GM19023 (cell line): ENCODE results near the gene KCNN1.
A peak's percentile ranks its signal among the peaks of the same experiment; 100 is the strongest.

Experiments used
- ATAC-seq: cut with Tn5 transposase; IDR thresholded peaks from one replicate; pipeline ENCODE4 v1.9.1; 2021; ENCODE audit warnings: mild to moderate bottlenecking, moderate library complexity; ENCODE audit not compliant: unreplicated experiment

Gene KCNN1

GRCh38 chr19:17946965-17947784 is 19.7 kb upstream of the KCNN1 start:
- peak; percentile 19 for ATAC-seq

- ATAC-seq: peak; percentile 61
Measured at GRCh38 chr19:17947815-17948513, 18.9 kb upstream of the KCNN1 start.

DNA sequence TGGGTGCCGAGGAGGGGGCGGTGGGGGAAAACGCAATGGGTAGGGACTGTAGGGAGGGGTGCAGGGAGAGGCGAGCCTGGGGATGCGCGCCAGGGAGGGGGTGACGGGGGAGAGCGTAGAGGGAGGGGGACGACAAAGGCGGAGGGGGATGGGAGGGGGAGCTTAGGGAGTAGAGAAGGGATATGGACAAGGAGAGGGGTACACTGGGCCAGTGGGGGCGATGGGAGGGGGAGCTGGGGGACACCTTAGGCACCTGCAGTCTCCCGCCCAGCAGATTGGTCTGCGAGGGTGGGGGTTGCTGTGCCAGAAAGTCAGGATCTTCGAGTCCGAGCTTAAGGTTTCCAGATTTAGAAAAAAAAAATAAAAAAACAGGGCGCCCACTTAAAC is 18.4 kb upstream of the KCNN1 start:
- no peak for ATAC-seq

- ATAC-seq: no peak
Measured at GRCh38 chr19:17948931-17949930, 17.7 kb upstream of the KCNN1 start.

GRCh38 chr19:17949956-17950309 is 17.0 kb upstream of the KCNN1 start:
- ATAC-seq: no peak

GRCh38 chr19:17950310-17951156 is 16.4 kb upstream of the KCNN1 start:
- no peak for ATAC-seq

DNA sequence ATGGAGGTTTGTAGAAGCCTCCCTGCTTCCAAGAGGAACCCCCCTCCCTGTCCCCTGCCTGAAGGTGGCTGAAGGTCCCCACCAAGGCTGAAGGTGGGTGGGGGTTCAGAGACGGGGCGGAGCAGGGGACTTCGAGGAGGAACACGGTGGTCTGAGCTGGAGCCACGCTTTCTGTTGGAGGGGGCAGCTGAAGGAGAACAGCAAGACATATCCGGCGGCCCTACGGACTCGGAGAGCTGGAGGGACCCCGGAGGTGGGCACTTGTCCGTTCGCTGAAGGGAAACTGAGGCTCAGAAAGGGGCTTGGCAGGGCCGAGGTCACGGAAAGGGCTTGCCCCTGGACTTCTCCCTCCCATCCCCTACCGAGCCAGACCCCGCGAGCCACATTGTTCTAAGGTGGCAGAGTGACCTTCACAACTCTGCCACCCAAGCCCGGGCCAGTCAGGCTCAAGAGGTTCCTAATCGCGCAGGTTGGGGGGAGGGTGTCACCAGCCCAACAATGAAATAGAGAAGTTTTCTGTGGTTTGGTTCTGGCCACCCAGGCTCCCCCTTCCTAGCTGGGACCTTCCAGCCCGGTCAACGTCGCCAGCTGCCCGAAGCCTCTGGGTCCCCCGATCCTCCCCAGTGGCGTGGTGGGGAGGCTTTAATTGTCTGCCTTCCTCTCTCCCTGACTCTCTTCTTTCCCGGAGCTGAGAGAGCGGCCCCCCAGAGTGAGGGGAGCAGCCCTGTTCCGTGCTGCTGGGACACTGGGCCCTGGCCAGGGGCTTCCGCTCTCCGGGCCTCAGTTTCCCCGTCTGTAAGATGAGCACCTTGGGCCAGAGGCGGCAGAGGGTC is 15.5 kb upstream of the KCNN1 start:
- no peak for ATAC-seq

- no peak for ATAC-seq
Measured at GRCh38 chr19:17951990-17952976, 14.6 kb upstream of the KCNN1 start.

DNA sequence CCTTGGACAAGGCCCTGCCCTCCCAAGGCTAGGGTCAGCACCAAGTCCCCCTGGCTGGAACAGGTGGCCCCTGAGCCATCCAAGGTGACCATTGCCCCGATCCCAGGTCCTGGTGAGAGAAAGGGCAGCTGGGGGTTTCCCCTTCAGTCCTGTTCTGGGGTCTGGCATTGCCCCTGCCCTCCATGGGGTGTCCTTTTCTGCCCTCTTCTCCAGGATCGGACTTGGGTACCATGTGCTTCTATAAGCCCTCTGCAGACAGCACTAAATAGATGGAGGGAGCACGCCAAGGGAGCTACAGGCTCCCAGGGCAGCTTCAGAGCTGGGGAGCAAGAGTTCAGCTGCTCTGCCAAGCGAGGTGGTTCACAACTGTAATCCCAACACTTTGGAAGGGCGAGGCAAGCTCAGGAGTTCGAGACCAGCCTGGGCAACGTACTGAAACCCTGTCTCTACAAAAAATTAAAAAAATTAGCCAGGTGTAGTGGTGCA is 13.5 kb upstream of the KCNN1 start:
- ATAC-seq: no peak

DNA sequence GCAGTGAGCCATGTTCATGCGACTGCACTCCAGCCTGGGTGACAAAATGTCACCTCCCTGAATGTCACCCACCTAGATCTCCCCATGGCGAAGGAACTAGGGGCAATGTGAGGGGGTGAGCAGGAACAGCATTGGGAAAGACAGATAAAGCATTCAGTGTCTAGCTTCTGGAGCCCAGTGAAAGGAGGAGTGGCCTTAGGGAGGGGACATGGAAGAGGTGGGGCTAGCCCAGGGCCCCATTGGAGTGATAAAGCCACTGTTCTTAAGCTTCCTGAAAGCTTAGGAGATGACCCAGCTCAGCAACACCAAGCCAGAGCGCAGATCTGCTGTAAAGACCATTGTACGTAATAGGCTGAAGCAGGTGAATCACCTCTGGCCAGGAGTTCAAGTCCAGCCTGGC is 13.0 kb upstream of the KCNN1 start:
- ATAC-seq: no peak

DNA sequence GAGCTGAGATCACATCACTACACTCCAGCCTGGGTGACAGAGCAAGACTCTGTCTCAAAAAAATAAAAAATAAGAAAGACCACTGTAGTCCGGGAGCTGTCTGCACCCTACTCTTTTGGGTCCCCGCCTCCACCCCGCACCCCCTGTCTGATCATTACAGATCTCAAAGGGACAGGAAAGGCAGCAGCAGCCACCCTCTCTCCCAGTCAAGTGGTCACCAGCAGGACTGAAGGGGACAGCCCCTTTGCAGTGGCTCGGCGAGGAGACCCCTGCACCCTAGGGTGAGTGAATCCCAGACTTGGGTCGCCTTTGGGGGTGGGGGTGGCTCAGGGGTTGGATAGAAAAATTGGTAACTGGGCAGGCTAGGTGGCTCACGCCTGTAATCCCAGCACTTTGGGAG is 12.5 kb upstream of the KCNN1 start:
- no peak for ATAC-seq

DNA sequence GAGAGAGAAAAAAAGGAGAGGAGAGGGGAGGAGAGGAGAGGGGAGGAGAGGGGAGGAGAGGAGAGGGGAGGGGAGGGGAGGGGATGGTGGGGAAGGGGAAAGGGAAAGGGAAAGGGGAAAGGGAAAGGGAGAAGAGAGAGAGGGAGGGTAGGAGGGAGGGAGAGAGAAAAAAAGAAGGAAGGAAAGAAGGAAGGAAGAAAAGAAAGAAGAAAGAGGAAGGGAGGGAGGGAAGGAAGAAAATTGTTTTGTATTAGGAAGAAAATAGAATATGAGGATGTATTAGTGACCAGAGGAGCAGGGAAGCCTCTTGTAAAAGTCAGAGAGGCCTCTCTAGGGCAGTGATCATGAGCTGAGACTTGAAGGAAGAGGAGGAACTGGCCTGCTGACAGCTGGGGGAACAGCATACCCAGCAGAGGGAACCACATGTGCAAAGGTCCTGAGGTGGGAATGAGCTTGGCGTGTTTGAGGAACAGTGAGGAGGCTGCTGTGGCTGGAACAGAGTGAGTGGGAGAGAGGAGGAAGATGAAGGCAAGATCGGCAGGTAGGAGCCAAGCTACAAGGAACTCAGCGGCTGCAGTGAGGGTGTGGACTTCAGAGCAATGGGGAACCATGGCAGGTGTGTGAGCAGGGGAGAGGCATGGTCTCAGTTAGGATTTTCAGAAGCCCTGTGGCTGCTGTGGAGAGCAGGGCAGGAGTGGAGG is 9.6 kb upstream of the KCNN1 start:
- no peak for ATAC-seq

DNA sequence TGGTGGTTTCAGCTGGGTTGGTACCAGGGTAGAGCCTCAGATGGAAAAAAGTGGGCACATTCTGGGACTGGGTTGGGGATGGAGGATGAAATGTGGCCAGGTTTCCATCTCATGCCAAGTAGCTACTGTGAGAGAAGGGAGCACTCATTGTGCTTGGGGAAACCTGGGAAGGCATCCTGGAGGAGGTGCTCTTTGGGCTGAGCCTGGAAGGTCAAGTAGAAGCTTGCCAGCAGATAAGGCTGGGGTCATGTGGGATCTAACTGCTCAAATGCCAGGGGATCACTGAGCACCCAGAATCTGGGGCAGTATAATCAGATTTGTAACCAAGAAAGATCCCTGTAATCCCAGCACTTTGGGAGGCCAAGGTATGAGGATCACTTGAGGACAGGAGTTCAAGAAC is 9.0 kb upstream of the KCNN1 start:
- ATAC-seq: no peak

DNA sequence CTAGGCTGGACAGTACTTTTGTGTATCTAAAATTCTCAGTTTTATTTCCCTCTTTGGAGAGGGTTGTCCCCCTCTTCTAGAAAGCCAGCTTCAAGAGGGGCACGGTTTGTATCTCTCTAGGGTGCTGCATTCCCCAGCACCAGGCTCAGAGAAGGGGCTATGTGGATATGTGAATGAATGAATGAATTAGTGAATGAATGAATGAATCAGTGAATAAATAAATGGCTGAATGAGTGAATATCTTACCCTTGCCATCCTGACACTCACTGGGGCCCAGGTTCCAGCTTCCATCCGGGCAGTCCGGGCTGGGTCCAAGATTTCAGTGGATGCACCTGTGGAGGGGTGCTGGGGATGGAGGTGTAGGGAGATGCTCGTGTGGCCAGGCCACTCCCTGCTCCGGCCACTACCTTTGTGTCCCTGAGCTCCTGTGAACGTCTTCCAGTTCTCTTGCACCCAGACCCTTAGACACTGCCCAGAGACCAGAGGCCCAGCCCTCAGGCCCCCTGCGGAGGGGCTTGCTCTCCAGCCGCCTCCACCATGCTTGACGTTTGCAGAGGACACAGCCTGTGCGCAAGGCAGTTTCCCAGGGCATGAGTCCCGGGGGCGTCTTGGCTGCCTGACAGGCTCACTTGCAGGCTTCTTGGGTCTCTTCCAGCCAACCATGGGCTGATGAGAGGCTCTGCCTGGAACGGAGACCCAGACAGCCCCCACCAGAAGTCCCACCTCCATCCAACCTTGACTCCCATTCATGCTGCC is 2.8 kb upstream of the KCNN1 start:
- no peak for ATAC-seq

DNA sequence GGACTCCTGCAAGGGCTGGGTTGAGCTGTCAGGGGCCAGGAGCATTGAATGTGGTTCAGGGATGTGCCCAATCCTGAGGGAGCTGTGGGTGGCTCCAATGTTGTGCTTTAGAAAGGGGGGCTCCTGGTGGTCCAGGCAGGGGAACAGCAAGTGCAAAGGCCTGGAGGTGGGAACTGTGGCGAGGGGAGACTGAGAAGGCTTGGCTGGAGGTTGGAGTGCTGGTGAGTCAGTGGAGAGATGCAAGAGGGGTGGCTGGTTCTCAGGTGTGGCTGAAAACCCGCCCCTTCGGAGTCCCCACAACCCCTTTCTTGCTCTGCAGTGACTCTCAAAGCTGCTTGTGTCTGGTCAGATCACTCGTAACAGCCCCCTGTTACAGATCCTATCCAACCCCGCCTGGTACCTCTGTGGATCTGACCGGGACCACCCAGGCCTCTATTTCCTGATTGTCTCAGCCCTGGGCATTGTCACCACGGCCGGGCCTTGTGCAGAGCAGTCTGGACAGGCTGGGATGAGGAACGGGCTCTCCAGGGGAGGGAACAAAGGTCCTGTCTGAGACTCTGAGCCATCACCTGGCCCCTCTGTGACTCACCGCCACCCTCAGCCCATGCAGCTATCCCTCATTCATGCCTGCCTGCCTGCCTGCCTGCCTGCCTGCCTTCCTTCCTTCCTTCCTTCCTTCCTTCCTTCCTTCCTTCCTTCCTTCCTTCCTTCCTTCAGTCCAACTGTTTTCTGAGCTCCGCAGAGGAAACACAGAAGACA is 1.4 kb upstream of the KCNN1 start:
- no peak for ATAC-seq

- no peak for ATAC-seq
Measured at GRCh38 chr19:17966129-17966483, 801 bp upstream of the KCNN1 start.
